ENCODE results near the gene CES2.
"Not testable (repeated sequence)": the region's sequence is repeated elsewhere in the genome, so short reads cannot be mapped to it uniquely, and the experiment has no call there.

The CES2 gene

DNA sequence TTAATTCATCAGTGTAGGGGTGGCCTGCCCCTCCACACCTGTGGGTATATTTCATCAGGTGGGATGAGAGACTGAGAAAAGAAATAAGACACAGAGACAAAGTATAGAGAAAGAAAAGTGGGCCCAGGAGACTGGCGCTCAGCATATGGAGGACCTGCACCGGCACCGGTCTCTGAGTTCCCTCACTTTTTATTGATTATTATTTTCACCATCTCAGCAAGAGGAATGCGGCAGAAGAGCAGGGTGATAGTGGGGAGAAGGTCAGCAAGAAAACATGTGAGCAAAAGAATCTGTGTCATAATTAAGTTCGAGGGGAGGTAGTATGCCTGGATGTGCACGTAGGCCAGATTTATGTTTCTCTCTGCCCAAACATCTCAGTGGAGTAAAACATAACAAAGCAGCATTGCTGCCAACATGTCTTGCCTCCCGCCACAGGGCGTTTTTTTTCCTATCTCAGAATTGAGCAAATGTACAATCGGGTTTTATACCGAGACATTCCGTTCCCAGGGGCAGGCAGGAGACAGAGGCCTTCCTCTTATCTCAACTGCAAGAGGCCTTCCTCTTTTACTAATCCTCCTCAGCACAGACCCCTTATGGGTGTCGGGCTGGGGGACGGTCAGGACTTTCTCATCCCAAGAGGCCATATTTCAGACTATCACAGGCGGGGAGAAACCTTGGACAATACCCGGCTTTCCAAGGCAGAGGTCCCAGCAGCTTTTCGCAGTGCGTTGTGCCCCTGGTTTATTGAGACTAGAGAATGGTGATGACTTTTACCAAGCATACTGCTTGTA, 20.2 kb downstream of the CES2 start:
- not testable (repeated sequence) for DNase-seq

- not testable (repeated sequence) for DNase-seq
Observed at GRCh38 chr16:66956154-66956457, 20.8 kb downstream of the CES2 start.

DNA sequence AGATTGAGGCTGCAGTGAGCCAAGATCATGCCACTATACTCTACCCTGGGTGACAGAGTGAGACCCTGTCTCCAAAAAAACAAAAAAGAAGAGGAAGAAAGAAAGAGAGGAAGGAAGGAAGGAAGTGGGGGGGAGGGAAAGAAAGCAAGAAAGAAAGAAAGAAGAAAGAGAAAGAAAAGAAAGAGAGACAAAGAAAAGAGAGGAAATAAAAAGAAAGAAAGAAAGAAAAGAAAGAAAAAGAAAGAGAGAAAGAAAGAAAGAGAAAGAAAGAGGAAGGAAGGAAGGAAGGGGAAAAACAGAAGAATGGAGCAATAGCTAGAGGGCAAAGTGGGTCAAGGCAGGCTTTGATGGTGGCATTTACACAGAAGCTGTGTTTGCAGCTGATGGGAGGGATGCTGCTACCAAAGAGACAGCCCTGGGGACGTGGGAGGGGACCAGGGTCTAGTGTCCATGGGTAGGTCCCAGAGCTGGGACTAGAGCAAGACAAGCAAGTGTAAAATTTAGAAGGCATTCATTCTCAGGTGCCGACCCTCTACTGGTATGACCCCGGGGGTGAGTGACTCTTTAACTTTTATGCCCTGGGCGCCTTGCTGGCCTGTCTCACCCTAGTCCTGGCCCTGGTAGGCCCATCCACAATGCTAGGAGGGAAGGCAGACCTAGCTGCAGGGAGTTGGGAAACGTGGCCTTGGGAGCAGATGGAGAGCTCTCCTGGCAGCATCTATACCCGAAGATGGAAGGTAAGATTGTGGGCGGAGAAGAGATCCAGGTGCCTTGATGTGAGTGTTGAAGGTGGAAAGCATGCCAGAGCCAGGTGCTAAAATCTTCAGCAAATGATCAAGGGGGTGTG, 23.8 kb downstream of the CES2 start:
- DNase-seq = no peak

DNA sequence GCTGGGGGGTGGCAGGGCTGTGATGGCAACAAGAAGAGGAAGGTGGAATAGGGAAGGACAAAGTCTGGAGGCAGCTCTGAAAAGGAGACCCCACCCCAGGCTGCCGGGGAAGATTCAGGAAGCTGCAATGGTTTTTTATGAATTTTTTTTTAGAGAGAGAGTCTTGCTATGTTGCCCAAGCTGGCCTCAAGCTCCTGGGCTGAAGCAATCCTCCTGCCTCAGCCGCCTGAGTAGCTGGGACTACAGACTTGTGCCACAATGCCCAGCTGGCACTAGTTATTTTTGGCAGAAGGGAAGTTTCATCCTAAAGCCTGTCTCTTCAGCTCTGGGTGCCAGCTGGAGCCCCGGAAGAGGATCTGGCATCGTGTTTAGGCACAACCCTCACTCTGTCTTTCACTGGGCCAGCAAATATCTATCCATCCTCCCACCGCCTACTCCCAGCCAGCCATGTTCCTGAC, 24.4 kb downstream of the CES2 start:
- DNase-seq = no peak

- DNase-seq = no peak
Observed at GRCh38 chr16:66960270-66960669, 25.0 kb downstream of the CES2 start.

- DNase-seq = peak; percentile 66 to 70
Observed at GRCh38 chr16:66961065-66961744, 25.9 kb downstream of the CES2 start, which contains the start of gene CES3. TSS of gene CES3 (plus strand) at chr16:66961266. CDS start at chr16:66961308, 42 bp downstream.

GRCh38 chr16:66961914-66962313, 26.6 kb downstream of the CES2 start:
- DNase-seq = no peak

GRCh38 chr16:66964049-66964448, 28.7 kb downstream of the CES2 start:
- DNase-seq = no peak

- DNase-seq = no peak
Observed at GRCh38 chr16:66968847-66969246, 33.5 kb downstream of the CES2 start.

DNA sequence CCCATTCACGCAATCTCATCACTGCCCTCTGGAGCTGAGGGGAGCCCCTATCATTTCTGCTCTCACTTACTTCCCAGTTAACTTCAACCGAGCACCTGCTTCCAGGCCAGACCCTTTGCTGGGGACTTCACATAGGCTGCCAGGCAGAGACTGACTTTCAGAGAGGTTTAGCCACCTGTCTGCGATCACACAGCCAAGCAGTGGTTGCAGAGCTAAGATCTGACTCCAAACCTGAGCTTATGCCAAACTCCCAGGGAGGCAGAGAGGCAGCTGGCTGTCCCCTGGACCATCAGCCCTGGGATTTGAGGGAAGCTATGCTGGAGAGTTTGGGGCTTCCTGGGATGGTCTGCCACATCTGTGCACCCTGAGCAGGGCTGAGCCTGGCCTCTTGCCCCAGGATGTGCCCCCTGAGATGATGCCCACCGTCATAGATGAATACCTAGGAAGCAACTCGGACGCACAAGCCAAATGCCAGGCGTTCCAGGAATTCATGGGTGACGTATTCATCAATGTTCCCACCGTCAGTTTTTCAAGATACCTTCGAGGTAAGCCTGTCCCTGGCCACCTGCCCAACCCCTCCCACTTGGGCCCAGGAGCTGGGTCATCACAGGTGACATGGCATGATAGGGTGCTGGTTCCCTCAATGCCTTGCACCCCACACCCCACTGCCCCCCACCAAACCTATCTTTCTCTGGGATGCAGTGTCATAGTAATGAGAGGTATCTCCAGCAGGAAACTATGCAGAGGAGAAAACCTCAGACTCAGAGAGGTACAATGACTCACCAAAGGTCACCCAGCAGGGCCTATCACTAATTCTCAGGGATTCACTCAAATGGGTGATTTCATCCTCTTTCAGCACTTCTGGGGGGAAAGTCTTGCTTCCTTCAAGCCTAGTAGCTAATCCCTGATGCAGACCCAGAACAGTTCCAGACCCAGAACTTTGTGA, 35.7 kb downstream of the CES2 start:
- DNase-seq = no peak

- no peak for DNase-seq
Observed at GRCh38 chr16:66972983-66973382, 37.7 kb downstream of the CES2 start.

GRCh38 chr16:66973716-66974115, 38.4 kb downstream of the CES2 start:
- no peak for DNase-seq

DNA sequence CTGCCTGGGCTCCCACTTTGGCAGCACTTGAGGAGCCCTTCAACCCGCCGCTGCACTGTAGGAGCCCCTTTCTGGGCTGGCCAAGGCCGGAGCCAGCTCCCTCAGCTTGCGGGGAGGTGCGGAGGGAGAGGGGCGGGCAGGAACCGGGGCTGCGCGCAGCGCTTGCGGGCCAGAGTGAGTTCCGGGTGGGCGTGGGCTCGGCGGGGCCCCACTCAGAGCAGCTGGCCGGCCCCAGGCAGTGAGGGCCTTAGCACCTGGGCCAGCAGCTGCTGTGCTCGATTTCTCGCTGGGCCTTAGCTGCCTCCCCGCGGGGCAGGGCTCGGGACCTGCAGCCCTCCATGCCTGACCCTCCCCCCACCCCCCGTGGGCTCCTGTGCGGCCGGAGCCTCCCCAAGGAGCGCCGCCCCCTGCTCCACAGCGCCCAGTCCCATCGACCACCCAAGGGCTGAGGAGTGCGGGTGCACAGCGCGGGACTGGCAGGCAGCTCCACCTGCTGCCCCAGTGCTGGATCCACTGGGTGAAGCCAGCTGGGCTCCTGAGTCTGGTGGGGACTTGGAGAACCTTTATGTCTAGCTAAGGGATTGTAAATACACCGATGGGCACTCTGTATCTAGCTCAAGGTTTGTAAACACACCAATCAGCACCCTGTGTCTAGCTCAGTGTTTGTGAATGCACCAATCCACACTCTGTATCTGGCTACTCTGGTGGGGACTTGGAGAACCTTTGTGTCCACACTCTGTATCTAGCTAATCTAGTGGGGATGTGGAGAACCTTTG, 39.0 kb downstream of the CES2 start:
- DNase-seq = not testable (repeated sequence)

GRCh38 chr16:66974932-66975246, 39.6 kb downstream of the CES2 start:
- peak; percentile 43 to 58 for DNase-seq

GRCh38 chr16:66975302-66975893, 40.1 kb downstream of the CES2 start:
- no peak for DNase-seq

GRCh38 chr16:66976746-66977145, 41.4 kb downstream of the CES2 start:
- DNase-seq = no peak

GRCh38 chr16:66977341-66978113, 42.2 kb downstream of the CES2 start:
- DNase-seq = peak; percentile 95

GRCh38 chr16:66979011-66979717, 43.8 kb downstream of the CES2 start:
- DNase-seq = no peak

DNA sequence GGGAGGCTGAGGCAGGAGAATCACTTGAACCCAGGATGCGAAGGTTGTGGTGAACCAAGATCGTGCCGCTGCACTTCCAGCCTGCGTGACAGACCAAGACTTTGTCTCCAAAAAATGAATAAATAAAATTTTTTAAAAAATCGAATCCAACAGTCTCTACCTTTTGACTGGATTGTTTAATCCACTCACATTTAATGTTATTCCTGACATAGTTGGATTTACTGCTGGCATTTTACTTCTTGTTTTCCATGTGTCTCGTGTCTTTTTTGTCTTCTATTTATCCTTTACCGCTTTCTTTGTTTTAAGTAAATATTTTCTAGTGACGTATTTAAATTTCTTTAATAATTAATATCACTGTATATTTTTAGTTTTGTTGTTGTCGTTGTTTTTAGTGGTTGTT, 47.7 kb downstream of the CES2 start:
- no peak for DNase-seq

GRCh38 chr16:66984892-66985311, 49.6 kb downstream of the CES2 start:
- peak; percentile 59 to 61 for DNase-seq

All from stimulated activated CD4-positive, alpha-beta T cell treated with anti-CD3 and anti-CD28 coated beads, Interleukin-2, amount 100 ng/mL, for 48 hours (primary cell).